Measurements from ENCODE around the gene SBNO2. TPM values are rescaled to one million over a fixed set of nuclear protein-coding genes. Genes with fewer than 3 reads are reported as not detected.

SBNO2 gene
- total RNA-seq, 1 donor from 2014 or later, result 40.9 TPM

DNA sequence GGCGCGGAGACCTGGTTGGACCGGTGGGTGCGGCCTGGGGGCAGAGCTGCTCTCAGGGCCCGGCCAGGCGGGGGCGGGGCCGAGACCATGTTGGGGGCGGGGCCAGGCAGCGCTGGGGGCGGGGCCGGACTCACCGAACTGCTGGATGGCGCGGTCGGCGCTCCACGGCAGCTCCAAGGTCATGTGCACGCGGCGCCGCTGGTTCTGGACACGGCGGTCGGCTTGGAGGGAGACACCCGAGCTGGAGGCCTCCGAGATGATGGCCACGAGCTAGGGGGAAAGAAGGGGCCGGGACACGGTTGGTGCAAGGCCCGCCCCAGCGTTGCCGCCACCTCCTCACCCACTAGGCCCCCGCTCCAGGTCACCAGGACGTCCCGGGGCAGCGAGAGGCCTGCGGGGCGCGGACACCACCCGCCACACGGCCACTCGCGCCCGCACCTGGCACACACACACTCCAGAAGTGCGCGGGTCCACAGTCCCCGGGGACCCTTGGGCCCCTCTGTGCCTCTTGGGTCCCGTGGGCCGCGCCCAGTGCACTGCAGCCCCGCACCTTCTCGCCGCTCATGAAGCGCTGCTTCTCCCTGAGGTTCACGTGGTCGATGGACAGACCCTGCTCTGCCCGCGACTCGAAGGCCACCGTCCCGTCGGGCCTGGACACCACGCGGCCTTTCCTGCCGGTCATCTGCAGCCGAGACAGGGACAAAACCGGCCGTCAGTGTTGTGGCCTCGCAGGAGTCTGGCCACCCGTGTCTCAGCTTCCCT, 61.6 kb downstream of the SBNO2 start:
- H3K4me1 Mint-ChIP-seq (ENCODE audit: low read depth), result no peaks in the 10 kb centered on the region
- no peaks in the 10 kb centered on the region for H3K36me3 Mint-ChIP-seq (ENCODE audit: insufficient read depth)
- H3K4me3 Mint-ChIP-seq (ENCODE audit: low read depth), result no peak overlapping the region
- no peak overlapping the region for H3K27ac Mint-ChIP-seq
- H3K27me3 Mint-ChIP-seq, result no peaks in the 10 kb centered on the region
- TF ChIP-seq, protein P1, sequence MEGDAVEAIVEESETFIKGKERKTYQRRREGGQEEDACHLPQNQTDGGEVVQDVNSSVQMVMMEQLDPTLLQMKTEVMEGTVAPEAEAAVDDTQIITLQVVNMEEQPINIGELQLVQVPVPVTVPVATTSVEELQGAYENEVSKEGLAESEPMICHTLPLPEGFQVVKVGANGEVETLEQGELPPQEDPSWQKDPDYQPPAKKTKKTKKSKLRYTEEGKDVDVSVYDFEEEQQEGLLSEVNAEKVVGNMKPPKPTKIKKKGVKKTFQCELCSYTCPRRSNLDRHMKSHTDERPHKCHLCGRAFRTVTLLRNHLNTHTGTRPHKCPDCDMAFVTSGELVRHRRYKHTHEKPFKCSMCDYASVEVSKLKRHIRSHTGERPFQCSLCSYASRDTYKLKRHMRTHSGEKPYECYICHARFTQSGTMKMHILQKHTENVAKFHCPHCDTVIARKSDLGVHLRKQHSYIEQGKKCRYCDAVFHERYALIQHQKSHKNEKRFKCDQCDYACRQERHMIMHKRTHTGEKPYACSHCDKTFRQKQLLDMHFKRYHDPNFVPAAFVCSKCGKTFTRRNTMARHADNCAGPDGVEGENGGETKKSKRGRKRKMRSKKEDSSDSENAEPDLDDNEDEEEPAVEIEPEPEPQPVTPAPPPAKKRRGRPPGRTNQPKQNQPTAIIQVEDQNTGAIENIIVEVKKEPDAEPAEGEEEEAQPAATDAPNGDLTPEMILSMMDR (IDR thresholded peaks at IDR 0.05; ENCODE audit: unreplicated experiment), result no peak
- no peak for DNase-seq (ENCODE audit: low spot score, unreplicated experiment)
- no peaks in the 10 kb centered on the region for H3K9me3 Mint-ChIP-seq (ENCODE audit: low read depth)

DNA sequence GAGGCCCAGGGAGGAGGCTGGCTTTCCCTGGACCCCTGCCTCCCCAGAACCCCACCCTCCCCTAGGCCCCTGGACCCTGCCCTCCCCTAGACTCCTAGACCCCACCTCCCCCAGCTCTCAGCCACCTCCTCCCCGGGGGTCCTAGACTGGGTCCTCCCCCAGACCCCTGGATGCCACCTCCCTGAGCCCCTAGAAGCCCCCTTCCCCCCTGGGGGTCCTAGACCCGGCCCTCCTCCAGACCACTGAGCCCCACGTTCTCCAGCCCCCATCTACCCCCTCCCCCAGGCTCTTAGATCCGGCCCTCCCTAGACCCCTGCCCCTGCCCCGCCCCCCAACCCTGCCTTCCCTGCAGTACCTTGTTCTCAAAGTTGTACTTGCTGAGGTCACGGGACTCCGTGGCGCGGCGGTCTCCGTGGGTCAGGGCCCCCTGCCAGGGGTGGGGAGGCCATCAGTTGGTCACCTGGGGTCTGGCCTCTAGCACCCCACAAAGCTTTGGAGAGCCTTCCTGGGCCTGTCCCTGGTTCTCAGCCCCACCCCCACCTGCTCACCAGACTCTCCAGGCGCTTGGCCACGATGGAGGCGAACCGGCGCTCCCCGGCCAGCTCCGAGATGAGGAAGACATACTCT, 62.3 kb downstream of the SBNO2 start:
- no peaks in the 10 kb centered on the region for H3K27me3 Mint-ChIP-seq

DNA sequence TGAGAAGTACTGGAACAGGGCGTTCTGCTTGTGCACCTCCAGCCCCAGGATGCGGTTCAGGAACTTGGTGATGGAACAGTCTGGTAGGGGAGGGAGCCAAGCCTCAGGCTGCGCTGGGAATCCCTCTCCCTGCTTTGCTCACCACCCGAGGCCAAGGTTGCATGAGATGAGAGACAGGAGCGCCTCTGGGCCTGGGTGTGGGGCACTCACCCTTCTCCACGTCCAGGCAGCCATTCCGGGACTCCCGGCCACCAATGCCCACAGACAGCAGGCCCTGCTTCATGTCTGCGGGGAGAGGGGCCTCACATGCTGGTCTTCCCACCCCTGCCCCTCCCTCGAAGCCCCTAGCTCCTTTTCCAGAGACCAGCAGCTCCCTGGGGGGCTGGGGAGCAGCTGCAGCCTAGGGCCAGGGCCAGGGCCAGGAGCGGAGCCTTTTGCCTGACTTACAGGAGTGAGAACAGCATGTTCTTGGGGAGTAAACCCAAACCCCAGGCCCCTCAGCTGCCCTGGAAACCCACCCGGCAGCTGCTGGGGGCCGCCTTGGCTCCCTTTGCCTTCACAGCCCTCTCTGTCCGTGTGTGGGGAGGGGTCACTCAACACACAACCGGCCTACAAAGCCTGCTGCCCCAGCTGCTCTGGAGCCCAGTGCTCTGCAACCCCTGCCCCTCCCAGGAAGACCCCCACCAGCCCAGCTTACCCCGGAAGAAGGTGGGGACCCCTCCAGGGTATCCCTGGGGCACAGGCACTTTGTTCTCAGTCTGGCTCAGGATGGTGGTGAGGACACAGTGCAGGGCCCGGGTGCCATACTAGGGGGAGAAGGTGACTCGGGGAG, 63.0 kb downstream of the SBNO2 start:
- Mint-ChIP-seq H3K4me1 (ENCODE audit: low read depth) (peaks cover 1% of the 10 kb centered on the region), H3K9me3 (ENCODE audit: low read depth) (no peaks in the 10 kb centered on the region), H3K27me3 (no peaks in the 10 kb centered on the region), H3K36me3 (ENCODE audit: insufficient read depth) (no peaks in the 10 kb centered on the region), H3K4me3 (ENCODE audit: low read depth) (no peak overlapping the region), H3K27ac (no peak overlapping the region)
- TF ChIP-seq, protein P1 (IDR thresholded peaks at IDR 0.05; ENCODE audit: unreplicated experiment), result no peak
- DNase-seq (ENCODE audit: low spot score, unreplicated experiment), result no peak

More for the DNA sequence above, 62.3 kb downstream of the SBNO2 start:
- H3K4me1 Mint-ChIP-seq (ENCODE audit: low read depth), result peaks cover 1% of the 10 kb centered on the region
- H3K9me3 Mint-ChIP-seq (ENCODE audit: low read depth), result no peaks in the 10 kb centered on the region
- H3K4me3 Mint-ChIP-seq (ENCODE audit: low read depth), result no peak overlapping the region
- no peak overlapping the region for H3K27ac Mint-ChIP-seq
- TF ChIP-seq, protein P1 (IDR thresholded peaks at IDR 0.05; ENCODE audit: unreplicated experiment), result no peak
- no peak for DNase-seq (ENCODE audit: low spot score, unreplicated experiment)
- no peaks in the 10 kb centered on the region for H3K36me3 Mint-ChIP-seq (ENCODE audit: insufficient read depth)

DNA sequence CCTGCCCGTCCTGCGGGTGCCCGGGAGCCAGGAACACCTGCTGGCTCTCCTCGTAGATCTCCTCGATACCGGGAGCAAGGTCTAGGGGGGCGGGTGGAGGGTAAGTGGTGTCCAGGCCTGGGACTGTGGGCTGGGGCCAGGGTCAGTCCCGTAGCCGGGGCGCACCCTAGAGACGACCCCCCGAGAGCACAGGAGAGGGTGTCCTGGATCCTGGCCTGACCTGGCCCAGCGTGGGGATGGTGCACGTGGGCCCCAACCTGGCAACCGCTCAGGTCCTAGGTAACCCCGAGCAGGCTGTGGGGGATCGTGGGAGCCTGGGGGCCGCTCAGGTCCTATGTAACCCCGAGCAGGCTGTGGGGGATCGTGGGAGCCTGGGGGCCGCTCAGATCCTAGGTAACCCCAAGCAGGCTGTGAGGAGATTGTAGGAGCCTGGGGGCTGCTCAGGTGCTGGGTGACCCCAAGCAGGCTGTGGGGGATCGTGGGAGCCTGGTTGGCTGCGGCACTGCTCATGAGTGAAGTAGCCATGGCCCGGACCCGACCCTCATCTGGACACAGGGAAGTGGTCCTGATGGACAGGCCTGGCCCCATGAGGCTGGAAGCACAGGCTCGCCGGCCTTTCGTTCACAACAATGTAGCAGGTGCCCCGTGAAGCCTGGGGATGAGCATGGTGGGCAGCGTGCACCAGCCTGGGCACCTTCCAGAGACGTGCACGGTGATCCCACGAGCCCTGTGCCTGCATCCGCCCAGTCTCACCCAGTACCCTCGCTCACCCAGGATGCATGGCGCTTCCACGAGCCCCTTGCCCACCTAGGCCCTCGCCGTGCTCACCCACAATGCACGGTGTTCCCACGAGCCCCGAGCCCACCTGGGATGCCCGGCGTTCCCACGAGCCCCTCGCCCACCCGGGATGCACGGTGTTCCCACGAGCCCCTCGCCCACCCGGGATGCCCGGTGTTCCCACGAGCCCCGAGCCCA, 64.1 kb downstream of the SBNO2 start:
- Mint-ChIP-seq H3K27ac (no peak overlapping the region), H3K4me1 (ENCODE audit: low read depth) (peaks cover 4% of the 10 kb centered on the region), H3K9me3 (ENCODE audit: low read depth) (no peaks in the 10 kb centered on the region), H3K27me3 (no peaks in the 10 kb centered on the region), H3K36me3 (ENCODE audit: insufficient read depth) (no peaks in the 10 kb centered on the region), H3K4me3 (ENCODE audit: low read depth) (no peak overlapping the region)
- TF ChIP-seq, protein P1 (IDR thresholded peaks at IDR 0.05; ENCODE audit: unreplicated experiment), result no peak
- DNase-seq (ENCODE audit: low spot score, unreplicated experiment), result no peak
